GM21737 (cell line): Measurements from ENCODE around the gene ST3GAL4.

Source experiments
- ATAC-seq: cut with Tn5 transposase; IDR thresholded peaks from one replicate; pipeline ENCODE4 v1.9.1; 2021; ENCODE audit warnings: mild to moderate bottlenecking, moderate library complexity; ENCODE audit not compliant: unreplicated experiment

The ST3GAL4 gene

DNA sequence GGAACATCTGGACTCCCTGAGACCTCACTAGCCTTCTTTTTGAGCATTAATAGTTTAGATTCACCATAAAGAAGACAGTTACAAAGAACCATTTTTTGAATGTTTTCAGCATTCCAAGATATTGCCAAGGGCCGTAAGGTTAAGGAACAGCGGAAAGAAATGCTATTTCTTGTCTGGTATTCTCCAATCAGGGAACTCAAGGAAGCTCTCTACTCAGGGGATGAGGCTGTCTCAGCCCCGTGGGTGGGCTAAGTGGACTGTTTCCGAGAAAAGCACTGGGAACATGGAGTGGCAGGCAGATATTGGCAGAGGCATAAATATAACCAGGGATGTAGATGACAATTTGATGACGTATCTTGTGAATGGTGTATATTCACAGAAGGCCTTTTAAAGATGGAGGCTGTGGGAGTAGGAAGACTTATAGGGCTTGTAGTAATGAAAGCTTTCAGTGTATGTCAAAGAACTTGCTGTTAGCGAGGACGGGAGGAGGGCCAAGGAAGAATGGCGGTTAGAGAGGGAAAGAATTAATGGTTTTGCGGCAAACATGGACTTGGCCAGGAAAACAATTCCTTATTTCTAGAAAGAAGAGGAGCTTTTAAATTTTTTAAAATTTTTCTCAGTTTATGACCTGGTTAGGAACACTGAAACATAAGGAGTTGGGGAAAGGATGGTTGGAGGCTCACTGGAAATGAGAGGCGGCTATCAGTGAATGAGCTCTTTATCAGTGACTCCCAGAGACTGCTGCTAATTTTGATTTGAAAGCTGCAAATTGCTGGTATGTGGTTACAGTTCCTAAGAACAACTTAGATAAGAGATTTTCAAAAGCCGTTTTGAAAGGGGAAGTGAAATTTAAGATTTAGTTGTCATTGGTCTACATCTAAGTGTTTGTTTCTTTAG, 64.6 kb downstream of the ST3GAL4 start:
- peak; percentile 71 for ATAC-seq

DNA sequence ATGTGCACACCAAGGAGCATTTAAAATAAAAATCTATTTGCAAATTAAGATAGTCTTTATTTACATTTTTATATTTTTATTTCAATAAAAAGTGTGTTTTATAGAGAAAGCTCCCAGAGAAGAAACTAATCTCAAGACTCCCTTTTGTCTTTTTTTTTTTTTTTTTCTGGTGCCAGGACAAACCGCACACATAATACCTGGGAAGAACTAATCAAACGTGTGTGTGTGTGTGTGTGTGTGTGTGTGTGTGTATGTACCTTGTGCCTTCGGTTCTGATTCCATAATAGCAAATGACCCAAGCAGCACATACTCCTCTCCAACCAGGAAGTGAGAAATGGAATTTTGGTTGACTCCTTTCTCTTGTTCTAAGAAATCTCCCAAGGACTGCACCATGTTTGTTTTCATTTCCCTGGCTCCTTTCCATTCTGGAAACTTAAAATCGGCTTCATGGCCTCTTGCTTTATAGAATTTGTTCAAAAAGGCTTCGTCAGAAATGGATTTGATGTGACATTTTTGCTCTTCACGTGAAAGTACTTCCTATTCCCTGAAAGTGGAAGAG, 65.3 kb downstream of the ST3GAL4 start:
- no peak for ATAC-seq

DNA sequence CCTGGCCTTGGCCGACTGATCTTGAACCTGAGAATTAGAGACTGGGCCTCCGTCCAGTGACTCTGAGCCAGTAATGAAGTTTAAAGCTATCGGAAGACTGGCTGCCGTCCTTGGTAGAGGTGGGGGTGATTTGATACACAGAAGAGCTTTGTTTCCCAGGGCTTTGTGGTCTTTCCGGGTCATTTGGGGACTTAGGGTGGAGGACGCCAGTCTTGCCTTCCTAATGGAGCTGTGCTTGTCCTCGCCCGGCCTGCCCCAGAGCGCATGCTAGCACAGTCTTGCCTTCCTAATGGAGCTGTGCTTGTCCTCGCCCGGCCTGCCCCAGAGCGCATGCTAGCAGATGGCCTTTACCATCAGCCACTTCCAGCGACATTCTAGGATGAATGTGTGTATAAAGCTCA, 65.8 kb downstream of the ST3GAL4 start:
- ATAC-seq: no peak

GRCh38 chr11:126422446-126422845, 67.0 kb downstream of the ST3GAL4 start:
- ATAC-seq: no peak

DNA sequence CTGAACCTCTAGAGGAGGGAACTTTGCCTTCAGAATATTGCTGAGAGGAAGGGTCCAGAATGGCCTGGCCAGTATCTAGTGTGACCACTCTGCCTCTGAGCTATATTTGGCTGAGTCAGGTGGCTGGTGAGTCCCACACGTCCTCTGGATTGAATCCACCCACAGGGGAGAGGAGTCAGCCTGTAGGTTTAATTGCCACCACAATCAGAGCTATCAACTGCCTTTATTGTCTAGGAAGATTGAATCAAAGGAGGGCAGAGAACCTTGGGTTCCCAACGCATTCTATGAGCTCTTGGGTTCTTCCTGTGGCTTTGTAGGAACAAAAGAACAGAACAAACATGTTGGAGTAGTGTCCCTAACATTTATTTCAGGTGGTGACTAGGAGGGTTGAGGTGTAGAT, 67.7 kb downstream of the ST3GAL4 start:
- ATAC-seq: no peak

GRCh38 chr11:126423743-126424142, 68.3 kb downstream of the ST3GAL4 start:
- ATAC-seq: no peak

GRCh38 chr11:126424471-126425039, 69.1 kb downstream of the ST3GAL4 start:
- no peak for ATAC-seq

- ATAC-seq: no peak
Observed at GRCh38 chr11:126426106-126426505, 70.6 kb downstream of the ST3GAL4 start.

GRCh38 chr11:126426820-126427749, 71.6 kb downstream of the ST3GAL4 start:
- ATAC-seq: peak; percentile 58

DNA sequence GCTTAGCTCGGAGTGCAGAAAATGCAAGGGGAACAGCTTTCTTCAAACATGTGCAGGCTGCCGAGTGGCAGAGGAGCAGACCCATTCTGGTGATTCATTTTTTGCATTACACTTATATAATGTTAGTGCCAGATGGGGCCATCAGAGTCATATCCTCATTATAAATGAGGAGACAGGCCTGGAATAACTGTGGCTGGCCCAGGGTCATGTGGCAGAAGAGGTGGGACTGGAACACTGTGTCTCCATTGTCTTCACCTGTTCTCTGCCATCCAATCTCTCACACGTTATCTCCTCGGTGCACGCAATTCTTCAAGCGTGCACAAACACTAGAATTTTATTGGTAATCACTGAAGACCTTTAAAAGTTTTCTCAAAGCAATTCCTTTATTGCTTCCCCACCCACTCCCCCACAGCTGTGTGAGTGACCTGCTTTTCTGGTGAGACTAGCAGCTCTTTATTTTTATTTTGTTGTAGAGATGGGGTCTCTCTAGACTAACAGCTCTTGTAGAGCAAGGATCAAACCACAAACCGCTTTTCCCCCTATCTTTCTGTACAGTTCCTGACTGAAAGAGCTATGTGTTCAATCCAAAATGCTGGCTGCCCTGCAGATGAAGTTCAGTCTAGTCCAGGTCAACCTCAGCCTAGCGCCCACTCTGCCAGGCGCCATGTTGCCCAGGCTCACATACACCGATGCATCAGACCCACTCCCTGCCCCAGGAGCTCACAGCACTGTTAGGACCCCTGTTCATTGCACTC, 75.3 kb downstream of the ST3GAL4 start:
- ATAC-seq: no peak

GRCh38 chr11:126431401-126432064, 76.0 kb downstream of the ST3GAL4 start:
- no peak for ATAC-seq

- no peak for ATAC-seq
Observed at GRCh38 chr11:126432065-126432461, 76.6 kb downstream of the ST3GAL4 start.

DNA sequence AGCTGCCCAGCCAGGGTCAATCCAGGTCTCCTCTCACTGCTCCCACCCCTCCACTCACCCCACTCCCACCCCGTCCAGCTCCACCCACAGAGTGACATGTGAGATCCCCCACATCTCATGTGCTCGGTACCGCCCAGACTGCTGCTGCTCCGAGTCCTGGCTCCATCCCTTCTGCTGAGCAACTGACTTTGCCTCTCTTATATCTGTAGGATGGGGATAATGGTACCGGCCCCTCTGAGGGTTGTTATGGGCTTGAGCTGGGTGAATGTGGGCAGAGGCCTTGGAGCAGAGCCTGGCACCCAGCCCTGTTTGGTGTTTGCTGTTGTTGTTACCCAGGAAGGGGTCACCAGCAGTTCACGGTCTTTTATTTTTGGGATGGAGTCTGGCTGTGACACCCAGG, 77.0 kb downstream of the ST3GAL4 start:
- no peak for ATAC-seq

- ATAC-seq: no peak
Observed at GRCh38 chr11:126433244-126433846, 77.9 kb downstream of the ST3GAL4 start.

DNA sequence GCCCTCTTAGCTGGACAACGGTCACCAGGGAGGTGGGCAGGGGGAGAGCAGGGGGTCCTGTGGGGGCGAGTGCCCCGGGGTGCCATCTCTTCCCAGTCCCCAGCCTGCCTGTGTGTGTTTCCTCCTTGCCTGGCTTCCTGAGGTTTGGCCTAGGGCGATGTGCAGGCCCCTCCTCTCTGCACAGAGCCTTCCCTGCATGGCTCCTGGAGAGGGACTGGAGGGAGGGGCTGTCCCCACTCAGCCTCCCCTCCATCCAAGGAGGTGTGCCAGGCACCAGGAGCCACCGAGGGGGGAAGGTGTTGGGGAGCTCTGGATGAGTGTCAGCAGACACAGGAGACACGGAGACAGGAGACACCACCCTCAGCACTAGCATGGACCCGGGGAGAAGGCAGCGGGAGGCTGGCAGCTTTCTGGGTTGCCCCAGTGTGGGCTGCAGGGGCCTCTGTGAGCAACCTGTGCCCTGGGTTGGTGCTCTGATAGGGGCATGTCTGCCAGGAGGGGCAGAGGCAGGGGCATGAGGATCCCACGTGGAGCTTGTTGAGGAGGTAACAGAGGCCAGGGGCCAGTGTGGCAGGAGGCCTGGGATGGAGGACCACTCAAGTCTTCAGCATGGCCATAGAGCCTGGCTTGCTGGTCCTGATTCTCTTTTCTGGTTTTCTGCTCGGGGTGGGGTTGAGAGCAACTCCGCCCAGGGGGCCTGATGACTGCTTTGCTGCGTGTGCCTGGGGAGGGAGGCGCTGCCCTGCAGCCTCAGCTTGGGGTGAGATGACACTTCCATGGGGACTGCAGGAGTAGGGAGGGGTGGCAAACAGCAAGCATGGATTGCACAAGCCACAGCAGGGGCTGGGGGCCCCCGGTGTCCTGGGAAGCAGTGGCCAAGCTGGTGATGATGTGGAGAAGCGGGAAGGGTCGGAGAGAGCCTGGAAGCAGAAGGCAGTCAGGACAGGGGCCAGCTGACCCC, 78.8 kb downstream of the ST3GAL4 start:
- no peak for ATAC-seq

GRCh38 chr11:126434950-126435335, 79.5 kb downstream of the ST3GAL4 start:
- no peak for ATAC-seq

DNA sequence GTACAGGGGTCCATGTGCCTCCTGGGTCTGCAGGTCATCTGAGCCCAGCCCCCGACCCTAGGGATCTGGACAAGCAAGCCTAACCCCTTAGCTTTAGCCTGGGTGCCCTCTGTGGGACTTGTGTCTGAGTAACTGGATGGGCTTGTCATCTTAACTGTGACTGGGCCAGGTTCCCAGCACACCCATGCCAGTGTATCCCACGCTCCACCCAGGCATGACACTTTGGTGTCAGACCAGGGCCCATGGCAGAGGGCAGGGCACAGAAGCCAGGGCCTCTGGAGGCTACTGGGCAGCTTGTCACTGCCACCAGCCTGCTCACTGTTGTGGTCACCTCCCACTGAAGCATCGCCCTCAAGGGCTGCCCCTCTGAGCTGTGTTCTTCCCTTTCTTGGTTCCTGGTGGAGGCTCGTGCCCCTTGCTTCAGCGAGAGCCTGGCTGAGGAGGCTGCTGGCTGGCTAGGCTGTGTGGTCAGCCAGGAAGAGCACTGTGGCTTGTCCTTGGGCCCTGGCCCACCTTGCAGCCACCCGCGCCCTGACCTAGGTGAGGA, 80.8 kb downstream of the ST3GAL4 start:
- no peak for ATAC-seq

DNA sequence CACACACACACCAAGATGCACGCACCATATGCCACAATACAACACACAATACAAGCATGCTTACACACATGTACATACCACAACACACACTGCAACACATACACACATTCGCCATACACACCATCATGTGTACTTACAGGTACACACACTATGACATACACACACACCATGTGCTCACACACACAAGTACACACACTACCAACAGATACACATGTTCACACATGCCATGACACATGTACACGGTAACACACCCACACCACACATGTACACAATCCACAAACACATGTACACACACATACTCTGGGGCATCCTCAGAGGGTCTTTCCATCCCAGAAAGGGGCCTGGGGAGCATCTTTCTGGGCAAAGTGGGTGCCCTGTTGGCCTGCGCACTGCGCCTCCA, 82.2 kb downstream of the ST3GAL4 start:
- no peak for ATAC-seq
